ENCODE results near the gene HSPA14. TPM values are rescaled to one million over a fixed set of nuclear protein-coding genes. Genes with fewer than 3 reads are reported as not detected.

HSPA14 gene
- total RNA-seq, 1 donor, result 15.5 TPM

GRCh38 chr10:14880229-14880628 lies 42.1 kb downstream of the HSPA14 start:
- TF ChIP-seq, protein P1, sequence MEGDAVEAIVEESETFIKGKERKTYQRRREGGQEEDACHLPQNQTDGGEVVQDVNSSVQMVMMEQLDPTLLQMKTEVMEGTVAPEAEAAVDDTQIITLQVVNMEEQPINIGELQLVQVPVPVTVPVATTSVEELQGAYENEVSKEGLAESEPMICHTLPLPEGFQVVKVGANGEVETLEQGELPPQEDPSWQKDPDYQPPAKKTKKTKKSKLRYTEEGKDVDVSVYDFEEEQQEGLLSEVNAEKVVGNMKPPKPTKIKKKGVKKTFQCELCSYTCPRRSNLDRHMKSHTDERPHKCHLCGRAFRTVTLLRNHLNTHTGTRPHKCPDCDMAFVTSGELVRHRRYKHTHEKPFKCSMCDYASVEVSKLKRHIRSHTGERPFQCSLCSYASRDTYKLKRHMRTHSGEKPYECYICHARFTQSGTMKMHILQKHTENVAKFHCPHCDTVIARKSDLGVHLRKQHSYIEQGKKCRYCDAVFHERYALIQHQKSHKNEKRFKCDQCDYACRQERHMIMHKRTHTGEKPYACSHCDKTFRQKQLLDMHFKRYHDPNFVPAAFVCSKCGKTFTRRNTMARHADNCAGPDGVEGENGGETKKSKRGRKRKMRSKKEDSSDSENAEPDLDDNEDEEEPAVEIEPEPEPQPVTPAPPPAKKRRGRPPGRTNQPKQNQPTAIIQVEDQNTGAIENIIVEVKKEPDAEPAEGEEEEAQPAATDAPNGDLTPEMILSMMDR (IDR thresholded peaks at IDR 0.05; ENCODE audit: insufficient read depth, low read depth, low read length), result no peak
- DNase-seq (ENCODE audit: low read depth), result peak; percentile 7

GRCh38 chr10:14884082-14884481 lies 46.0 kb downstream of the HSPA14 start:
- TF ChIP-seq, protein P1 (IDR thresholded peaks at IDR 0.05; ENCODE audit: insufficient read depth, low read depth, low read length), result no peak
- DNase-seq (ENCODE audit: low read depth), result no peak
- H3K4me3 ChIP-seq (ENCODE audit: low read depth, low read length), result no peak overlapping the region

More at GRCh38 chr10:14880229-14880628, 42.1 kb downstream of the HSPA14 start:
- peak overlapping the region; percentile 89 for H3K4me3 ChIP-seq (ENCODE audit: low read depth, low read length)

GRCh38 chr10:14889318-14889717 lies 51.2 kb downstream of the HSPA14 start:
- TF ChIP-seq, protein P1 (IDR thresholded peaks at IDR 0.05; ENCODE audit: insufficient read depth, low read depth, low read length), result peak; percentile 44
- peak; percentile 21 for DNase-seq (ENCODE audit: low read depth)
- no peak overlapping the region for H3K4me3 ChIP-seq (ENCODE audit: low read depth, low read length)

- TF ChIP-seq, protein P1 (IDR thresholded peaks at IDR 0.05; ENCODE audit: insufficient read depth, low read depth, low read length), result no peak
Observed at GRCh38 chr10:14891151-14891550, 53.0 kb downstream of the HSPA14 start.

GRCh38 chr10:14904316-14904732 lies 66.2 kb downstream of the HSPA14 start:
- DNase-seq (ENCODE audit: low read depth), result peak; percentile 34
- TF ChIP-seq, protein P1 (IDR thresholded peaks at IDR 0.05; ENCODE audit: insufficient read depth, low read depth, low read length), result peak; percentile 62
- no peak overlapping the region for H3K4me3 ChIP-seq (ENCODE audit: low read depth, low read length)

More at GRCh38 chr10:14891151-14891550, 53.0 kb downstream of the HSPA14 start:
- no peak for DNase-seq (ENCODE audit: low read depth)
- no peak overlapping the region for H3K4me3 ChIP-seq (ENCODE audit: low read depth, low read length)

GRCh38 chr10:14904864-14905263 lies 66.8 kb downstream of the HSPA14 start:
- TF ChIP-seq, protein P1 (IDR thresholded peaks at IDR 0.05; ENCODE audit: insufficient read depth, low read depth, low read length), result no peak
- no peak overlapping the region for H3K4me3 ChIP-seq (ENCODE audit: low read depth, low read length)

DNA sequence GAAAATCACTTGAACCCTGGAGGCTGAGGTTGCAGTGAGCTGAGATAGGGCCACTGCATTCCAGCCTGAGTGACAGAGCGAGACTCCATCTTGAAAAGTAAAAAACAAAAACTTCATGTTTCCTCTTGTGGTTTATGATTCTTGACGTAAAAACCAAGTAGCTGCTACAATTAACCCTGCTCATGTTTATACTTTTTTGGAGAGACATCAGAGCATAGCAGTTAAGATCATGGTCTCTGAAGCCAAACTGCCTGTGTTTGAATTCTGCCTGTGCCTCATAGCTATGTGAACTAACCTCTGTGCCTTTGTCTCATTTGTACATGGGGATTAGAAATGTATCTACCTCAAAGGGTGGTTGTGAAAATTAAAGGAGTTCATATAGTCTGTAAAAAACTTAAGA lies 67.8 kb downstream of the HSPA14 start:
- H3K4me3 ChIP-seq (ENCODE audit: low read depth, low read length), result no peak overlapping the region
- no peak for DNase-seq (ENCODE audit: low read depth)
- TF ChIP-seq, protein P1 (IDR thresholded peaks at IDR 0.05; ENCODE audit: insufficient read depth, low read depth, low read length), result no peak

More at GRCh38 chr10:14904864-14905263, 66.8 kb downstream of the HSPA14 start:
- no peak for DNase-seq (ENCODE audit: low read depth)

Measured in fibroblast of villous mesenchyme (primary cell).